ENCODE measurements around the gene ASNSD1.

DNA sequence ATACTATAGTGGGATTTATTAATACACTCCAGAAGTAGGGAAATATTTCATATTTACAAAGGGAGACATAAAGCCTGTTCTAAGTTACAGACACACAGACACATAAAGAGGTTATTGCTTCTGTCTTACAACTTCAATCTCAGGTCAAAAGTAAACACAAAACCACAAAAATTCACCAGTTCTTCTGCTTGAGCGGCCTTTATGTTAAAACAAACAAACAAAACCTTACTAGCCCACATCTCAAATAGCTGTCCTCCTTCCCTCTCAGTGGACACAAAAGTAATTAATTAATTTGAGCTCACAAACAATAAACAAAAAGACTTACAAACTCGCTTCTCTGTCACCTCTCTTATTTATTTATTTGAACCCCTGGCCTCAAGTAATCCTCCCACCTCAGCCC is 1.5 kb upstream of the ASNSD1 start:
- TF ChIP-seq, protein P1, sequence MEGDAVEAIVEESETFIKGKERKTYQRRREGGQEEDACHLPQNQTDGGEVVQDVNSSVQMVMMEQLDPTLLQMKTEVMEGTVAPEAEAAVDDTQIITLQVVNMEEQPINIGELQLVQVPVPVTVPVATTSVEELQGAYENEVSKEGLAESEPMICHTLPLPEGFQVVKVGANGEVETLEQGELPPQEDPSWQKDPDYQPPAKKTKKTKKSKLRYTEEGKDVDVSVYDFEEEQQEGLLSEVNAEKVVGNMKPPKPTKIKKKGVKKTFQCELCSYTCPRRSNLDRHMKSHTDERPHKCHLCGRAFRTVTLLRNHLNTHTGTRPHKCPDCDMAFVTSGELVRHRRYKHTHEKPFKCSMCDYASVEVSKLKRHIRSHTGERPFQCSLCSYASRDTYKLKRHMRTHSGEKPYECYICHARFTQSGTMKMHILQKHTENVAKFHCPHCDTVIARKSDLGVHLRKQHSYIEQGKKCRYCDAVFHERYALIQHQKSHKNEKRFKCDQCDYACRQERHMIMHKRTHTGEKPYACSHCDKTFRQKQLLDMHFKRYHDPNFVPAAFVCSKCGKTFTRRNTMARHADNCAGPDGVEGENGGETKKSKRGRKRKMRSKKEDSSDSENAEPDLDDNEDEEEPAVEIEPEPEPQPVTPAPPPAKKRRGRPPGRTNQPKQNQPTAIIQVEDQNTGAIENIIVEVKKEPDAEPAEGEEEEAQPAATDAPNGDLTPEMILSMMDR (IDR thresholded peaks at IDR 0.05; ENCODE audit: insufficient read depth, low read length), result no peak
- no peak for TF ChIP-seq REST (IDR thresholded peaks at IDR 0.05; ENCODE audit: insufficient replicate concordance, low read depth)
